Spleen (tissue), 7 donors: Measurements from ENCODE around the gene LRP1B.

Experiments
- CTCF ChIP-seq, 11 experiments: fragments of 200-600 bp in 7 of 11; fragments of 450-650 bp in 4 of 11; sonication (generic) in 4 of 11; IDR thresholded peaks in 8 of 11; conservative IDR thresholded peaks in 3 of 11; 1 replicate in 7 of 11; 2 replicates in 4 of 11; pipeline versions ENCODE4 v1.4.0 to v1.8.0; 2016 to 2021; ENCODE audit warnings: antibody characterized with exemption in 11 of 11, inconsistent platforms in 4 of 11, mild to moderate bottlenecking in 1 of 11
- POLR2AphosphoS5 ChIP-seq, 3 donors: sonication (generic); formaldehyde crosslinking; IDR thresholded peaks; one replicate each; pipeline ENCODE4 v1.5.1; 2017; ENCODE audit warnings: antibody characterized with exemption in 3 of 3
- donor health status: DM: no; HTN: no; CAD: no; lungs with moderate emphysema.
- donor health status: DM: no; HTN: no; CAD: no.
- donor health status: DM: no; HTN: no; CAD: no.

DNA sequence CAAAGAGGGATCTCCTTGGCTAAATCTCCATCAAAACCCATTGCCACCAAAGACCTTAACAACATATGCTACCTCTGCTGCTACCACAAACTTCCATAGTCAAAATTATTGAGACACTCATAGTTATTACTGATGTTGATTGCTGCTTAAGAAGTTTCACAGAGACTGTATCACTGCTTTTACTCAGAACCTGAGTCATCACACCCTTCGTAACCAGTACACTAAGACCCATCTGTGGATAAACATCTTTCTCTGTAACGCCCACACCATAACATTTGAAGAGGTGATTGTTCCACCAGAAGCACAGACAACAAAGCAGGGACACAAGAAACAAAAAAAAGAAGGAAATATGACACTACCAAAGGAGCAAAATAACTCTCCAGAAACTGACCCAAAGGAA lies 1563.1 kb downstream of the LRP1B start:
- TF ChIP-seq CTCF (IDR thresholded peaks at IDR 0.05 in 8 of 11, conservative IDR thresholded peaks at IDR 0.05 in 3 of 11) = no peak
- no peak for TF ChIP-seq POLR2AphosphoS5 (IDR thresholded peaks at IDR 0.05)
